A172 (cell line): ENCODE results near the gene OR2D3. TPM values are rescaled to one million over a fixed set of nuclear protein-coding genes. Genes with fewer than 3 reads are reported as not detected.
"Not testable (repeated sequence)": the region's sequence is repeated elsewhere in the genome, so short reads cannot be mapped to it uniquely, and the experiment has no call there.

Experiments
- DNase-seq: peaks from one replicate; pipeline ENCODE4 v3.0.0-alpha.2; 2015; ENCODE audit warnings: low spot score
- total RNA-seq: library from RNA; depleted of rRNA; stranded (reverse); fragments of >200 nt; shearing (Covaris generic); gene quantifications from 2 replicates; pipeline ENCODE4 v1.2.3, GENCODE V29; 2014; rRNA removed

The OR2D3 gene, protein sequence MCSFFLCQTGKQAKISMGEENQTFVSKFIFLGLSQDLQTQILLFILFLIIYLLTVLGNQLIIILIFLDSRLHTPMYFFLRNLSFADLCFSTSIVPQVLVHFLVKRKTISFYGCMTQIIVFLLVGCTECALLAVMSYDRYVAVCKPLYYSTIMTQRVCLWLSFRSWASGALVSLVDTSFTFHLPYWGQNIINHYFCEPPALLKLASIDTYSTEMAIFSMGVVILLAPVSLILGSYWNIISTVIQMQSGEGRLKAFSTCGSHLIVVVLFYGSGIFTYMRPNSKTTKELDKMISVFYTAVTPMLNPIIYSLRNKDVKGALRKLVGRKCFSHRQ
- total RNA-seq, result not detected in 2 replicates

DNA sequence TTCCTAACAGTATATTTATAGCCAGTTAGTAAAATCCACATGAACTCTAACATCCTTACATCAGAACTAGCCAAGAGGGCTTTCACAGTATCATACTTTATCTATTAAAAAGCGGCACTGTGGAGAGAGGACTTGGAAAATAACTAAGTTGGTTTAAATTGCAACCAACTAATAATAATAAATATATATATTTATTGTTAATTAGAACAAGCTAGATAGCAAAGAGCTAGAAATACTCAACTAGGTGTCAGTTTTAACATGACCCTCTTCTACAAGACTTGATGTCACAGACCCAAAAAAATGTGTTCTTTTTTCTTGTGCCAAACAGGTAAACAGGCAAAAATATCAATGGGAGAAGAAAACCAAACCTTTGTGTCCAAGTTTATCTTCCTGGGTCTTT, at the start of gene OR2D3:
TSS of gene OR2D3 (plus strand) at position 301 of the 400 bp plus-strand sequence. CDS start at position 301, 0 bp downstream.
- DNase-seq, result no peak

DNA sequence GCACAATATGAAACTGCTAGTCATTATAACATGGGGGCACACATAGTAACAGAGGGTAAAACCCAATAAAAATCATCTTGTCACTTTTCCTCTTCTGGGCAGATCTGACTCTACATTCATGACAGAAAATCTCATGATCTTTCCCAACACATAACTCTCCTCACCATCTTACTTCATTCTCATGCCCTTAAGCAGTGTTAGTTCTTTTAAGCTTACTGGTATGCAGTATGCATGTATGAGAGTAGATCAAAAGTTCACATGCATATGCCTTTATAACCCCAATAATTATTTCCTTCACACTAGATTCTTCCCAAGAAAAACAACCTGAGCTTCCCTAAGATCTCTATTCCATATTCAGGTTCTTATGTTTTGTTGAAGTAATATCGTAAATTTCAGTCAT, 49.5 kb upstream of the OR2D3 start:
- no peak for DNase-seq

DNA sequence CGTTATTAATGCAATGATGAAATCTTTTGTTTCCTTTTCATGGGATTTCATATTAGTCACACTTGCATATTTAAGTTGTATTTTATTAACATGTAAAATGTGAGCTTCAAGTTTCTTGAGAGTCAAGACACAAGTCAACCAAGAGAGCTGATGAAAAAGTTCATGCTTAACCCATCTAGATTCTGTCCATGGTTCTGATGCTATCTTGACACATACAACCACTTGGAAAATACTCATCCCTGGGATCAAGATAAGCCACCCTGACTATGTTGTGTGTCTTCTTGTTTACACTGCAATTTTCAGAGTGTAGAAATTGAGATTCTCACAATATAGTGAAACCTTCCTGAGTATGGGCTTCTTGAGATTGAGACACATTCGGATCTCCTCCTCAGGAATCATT, 45.0 kb upstream of the OR2D3 start:
- no peak for DNase-seq

DNA sequence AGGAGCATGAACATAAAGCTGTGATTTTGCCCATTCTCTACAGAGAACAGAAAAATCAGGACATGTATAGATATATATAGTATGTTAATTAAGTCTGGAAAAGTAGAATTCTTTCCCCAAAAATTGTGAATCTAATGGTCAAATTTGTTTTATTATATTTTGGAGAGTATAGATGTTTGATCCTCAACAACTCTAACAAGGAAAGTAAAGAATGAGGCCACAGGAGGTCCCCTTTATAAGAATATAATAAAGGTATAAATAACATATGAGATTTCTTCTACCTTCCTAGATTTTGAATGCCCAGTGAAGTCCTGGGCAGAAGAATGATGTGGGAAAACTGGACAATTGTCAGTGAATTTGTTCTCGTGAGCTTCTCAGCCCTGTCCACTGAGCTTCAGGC, 44.5 kb upstream of the OR2D3 start, which contains the start of gene OR10A4:
TSS of gene OR10A4 (plus strand) at position 301 of the 400 bp plus-strand sequence. CDS start at position 324, 23 bp downstream.
- no peak for DNase-seq

DNA sequence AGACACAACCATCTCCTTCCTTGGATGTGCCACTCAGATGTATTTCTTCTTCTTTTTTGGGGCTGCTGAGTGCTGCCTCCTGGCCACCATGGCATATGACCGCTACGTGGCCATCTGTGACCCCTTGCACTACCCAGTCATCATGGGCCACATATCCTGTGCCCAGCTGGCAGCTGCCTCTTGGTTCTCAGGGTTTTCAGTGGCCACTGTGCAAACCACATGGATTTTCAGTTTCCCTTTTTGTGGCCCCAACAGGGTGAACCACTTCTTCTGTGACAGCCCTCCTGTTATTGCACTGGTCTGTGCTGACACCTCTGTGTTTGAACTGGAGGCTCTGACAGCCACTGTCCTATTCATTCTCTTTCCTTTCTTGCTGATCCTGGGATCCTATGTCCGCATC, 43.9 kb upstream of the OR2D3 start:
- no peak for DNase-seq

DNA sequence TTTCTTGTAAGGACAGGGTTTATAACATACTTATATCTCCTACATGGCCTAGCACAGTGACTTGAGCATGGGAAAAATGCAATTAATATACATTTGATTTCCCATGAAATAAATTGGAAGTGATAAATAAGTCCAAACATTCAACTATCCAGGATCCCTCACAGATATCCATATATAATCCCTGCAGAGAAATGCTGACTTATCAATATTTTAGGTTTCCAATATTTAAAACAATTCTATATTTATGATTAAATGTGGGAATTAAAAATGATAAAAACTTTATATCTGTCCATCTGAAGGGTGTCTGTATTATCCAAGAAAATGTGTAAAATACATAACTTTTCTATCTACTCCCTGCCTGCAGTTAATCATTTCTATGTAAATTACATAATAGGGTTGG, 38.1 kb upstream of the OR2D3 start:
- no peak for DNase-seq

DNA sequence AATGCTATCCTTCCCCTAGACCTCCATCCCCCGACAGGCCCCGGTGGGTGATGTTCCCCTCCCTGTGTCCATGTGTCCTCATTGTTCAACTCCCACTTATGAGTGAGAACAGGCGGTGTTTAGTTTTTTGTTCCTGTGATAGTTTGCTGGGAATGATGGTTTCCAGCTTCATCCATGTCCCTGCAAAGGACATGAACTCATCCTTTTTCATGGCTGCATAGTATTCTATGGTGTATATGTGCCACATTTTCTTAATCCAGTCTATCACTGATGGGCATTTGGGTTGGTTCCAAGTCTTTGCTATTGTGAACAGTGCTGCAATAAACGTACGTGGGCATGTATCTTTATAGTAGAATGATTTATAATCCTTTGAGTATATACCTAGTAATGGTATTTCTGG, 33.1 kb upstream of the OR2D3 start:
- DNase-seq, result not testable (repeated sequence)

DNA sequence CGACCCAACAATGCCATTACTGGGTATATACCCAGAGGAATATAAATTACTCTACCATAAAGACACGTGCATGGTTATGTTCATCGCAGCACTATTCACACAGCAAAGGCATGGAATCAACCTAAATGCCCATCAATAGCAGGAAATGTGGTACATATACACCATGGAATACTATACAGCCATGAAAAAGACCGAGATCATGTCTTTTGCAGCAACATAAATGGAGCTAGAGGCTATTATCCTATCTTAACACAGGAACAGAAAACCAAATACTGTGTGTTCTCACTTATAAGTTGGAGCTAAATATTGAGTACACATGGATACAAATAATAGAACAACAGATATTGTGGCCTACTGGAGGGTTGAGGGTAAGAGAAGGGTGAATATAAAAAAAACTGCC, 32.0 kb upstream of the OR2D3 start:
- no peak for DNase-seq

DNA sequence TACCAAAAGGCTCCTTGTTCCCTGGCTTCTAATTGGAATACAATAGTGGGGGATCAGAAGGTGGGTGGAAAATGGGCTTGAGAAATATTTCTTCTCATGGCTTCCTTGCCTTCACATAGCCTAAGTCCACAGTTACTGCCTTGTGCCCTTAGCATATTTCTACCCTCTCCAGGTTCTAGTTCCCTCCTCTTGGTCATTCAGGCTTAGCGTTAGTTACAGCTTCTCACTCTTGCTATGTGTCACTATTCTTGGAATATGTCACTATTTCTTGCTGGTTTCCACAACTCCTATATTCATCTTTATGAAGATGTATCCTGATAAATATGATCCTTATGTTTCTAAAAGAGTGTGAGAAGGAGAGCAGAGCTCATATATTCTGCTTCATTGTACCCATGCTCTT, 31.0 kb upstream of the OR2D3 start:
- DNase-seq, result no peak

DNA sequence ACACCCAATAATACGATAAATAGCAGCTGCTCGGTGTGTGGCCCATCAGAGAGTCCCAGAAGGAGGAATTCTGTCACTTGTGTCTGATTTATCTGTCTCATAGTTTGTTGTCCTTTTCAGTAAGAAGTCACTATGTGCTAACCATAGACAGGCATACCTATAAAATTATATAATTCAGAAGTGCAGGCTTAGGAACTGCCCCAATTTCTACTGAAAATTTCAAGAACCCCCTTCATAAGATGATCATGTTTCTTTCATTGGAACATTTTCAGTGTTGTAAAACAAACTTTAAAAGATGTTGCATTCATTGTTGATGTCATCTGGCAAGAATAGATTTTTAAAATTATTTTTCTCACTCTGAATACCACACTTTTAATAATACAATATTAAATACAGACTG, 28.4 kb upstream of the OR2D3 start, which contains the start of gene OR2D2:
TSS of gene OR2D2 (minus strand) at position 101 of the 400 bp plus-strand sequence. CDS start at position 101, 0 bp downstream.
- DNase-seq, result no peak

DNA sequence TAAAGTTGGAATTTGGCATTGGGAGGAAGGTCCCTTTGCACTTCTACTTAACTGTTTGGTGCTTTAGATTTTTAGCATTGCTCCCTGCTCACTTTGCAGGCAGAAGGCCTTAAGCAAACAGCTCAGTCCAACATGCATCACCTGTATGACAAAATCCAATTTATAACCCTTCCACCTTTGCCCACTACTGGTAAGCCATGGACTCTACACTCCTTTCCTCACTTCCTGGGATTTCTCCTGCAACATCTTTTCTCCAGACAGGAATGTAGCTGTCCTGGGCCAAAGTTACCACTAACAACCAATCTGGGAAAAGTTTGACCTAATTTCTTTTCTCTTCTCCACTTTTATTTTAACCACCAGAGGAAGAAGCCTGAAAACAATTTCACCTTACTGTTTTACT, 26.7 kb upstream of the OR2D3 start:
- DNase-seq, result no peak

DNA sequence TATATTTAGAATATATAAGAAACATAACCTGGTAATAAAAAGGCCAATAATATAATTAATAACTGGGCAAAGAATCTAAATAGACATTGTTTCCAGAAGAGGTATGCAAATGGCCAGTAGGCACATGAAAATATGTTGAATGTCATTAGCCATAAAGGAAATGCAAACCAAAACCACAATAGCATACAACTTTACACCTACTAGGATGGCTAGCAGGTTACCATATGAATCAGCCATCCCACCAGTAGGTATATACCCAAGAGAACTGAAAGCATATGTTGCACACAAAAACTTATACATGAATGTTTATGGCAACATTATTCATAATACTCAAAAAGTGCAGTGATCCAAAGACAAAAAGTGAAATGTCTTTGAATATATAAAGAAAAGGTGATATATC, 25.8 kb upstream of the OR2D3 start:
- DNase-seq, result no peak

DNA sequence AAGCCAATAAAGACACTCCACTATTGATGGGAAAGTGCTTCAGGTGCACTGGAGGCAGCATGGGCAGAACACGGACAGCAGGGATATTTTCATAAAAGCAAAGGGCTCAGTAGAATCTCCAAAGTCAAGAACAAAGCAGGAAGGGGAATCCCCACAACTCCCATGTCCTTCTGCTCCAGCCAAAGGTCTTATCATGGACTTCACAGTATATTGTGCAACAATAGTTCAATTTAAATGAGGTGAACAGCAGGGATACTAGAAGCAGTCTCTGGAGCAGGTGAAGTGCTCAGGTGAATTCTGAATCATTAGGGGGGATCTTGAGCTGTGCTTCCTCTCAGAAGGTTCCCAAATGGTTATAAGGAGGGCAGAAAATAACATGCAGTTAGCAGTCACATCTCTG, 21.9 kb upstream of the OR2D3 start:
- no peak for DNase-seq

DNA sequence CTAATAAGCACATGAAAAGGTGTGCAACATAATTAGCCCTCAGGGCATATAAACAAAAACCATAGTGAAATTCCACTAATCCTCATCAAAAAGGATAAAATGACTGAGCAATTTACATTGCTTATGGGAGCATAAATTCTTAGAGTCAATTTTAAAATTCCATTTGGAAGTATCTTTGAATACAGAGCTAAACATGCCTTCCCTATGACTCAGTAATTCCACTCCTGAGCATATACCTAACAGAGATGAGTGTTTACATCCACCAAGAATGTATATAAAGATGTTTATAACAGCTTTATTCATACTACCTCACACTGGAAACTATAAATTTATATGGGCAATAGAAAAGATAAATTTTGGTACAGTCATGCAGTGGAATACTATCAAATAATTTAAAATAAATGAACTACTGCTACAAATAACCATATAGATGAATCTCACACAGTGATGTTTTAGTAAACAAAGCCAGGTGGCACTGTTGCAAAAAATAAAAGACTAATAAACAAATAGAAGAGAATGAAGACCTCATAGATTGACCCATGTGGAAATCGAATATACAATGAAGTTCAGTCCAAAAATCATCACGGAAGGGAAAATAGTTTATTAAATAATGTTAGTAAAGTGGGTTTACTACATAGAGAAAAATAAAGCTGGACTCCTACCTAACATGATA, 20.3 kb upstream of the OR2D3 start:
- DNase-seq, result no peak

DNA sequence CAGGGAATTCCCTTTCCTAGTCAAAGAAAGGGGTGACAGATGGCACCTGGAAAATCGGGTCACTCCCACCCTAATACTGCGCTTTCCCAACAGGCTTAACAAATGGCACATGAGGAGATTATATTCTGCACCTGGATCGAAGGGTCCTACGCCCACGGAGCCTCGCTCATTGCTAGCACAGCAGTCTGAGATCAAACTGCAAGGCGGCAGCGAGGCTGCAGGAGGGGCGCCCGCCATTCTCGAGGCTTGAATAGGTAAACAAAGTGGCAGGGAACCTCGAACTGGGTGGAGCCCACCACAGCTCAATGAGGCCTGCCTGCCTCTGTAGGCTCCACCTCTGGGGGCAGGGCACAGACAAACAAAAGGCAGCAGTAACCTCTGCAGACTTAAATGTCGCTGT, 16.0 kb upstream of the OR2D3 start:
- DNase-seq, result not testable (repeated sequence)

DNA sequence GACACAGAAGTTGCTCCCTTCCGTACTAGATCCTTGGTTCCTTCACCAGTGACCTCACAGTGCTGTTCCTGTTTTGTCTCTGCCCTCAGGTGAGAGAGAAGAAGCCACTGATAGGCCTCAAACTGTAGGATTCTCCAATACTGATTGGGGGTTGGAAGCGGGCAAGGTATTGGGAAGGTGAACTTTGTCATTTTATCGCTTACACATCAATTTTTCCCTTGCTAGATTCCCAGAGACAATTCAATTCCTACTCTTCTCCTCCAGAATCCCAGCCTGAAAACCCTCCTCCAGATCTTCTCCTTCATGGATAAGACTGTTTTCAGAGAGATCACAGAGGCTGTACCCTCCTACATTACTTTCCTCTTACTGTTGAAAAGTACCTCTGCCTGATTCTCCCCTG, 9.4 kb upstream of the OR2D3 start:
- no peak for DNase-seq

DNA sequence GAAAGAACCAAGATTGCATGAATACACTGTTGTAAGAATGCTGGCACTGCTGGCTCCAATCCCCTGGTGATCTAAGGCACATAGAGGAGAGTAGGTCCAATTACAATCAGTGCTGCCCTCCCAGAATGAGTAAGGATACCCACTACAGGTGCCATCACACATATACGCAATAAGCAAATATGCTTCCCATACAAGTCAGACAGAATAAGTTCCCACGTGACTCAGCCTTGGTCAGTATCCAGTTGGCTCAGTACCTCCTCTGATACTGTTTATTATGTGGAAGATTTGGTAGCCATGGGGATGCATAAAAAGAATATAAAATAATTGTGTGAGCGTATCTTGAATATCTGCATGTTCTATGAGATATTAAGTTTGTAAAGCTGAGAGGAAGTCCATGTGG, 8.9 kb upstream of the OR2D3 start:
- no peak for DNase-seq

DNA sequence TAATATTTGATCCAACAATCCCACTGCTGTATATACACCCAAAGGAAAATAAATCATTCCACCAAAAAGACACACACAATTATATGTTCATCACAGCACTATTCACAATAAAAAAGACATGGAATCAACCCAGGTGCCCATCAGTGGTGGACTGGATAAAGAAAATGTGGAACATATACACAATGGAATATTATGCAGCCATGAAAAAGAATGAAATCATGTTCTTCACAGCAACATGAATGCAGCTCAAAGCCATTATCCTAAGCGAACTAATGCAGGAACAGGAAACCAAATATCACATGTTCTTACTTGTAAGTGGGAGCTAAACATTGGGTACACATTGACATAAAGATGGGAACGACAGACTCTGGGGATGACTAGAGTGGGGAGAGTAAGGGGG, 1.1 kb upstream of the OR2D3 start:
- DNase-seq, result no peak

DNA sequence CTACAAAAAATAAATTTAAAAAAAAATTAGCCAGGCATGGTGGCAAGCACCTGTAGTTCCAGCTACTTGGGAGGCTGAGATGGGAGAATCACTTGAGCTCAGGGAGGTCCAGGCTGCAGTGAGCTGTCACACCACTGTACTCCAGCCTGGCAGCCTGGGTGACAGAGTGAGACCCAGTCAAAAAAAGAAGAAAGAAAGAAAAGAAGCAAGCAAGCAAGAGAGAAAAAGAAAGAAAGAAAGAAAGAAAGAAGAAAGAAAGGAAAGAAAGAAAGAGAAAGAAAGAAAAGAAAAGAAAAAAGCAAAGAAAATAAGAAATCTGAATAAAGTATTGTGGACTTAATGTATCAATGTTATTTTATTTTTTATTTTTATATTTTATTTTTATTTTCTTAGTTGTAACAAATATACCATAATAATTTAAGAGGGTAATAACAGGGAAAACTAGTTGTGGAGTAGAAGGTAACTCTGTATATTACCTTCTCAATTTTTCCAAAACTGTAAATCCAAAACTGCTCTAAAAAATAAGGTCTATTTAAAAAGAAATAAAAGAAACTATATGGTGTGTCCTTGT, 4.3 kb downstream of the OR2D3 start:
- DNase-seq, result no peak

DNA sequence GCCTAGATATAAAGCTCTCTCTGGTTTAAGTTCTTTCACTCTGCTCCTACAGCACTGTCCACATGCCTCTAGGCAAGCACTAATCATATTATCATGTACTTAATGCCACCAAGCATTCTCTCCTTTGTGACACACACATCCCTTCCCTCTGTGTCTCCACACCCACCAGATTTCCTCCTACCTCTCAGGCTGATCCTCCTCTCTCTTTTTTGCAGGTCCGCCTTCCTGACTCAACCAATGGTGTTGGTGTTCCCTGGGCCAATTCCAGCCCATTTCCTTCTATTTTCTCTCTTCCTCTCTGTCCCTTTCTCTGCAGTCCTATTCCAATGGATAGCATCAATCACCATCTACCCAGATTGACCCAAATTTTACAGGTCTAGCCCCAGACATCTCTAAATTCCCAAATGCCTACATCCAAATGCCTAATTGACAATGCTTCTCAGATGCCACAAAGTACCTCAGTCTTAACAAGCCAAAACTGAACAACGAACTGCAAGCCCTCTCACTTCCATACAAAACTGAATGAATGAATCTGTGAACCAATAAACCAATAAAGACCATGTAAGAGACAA, 4.9 kb downstream of the OR2D3 start:
- DNase-seq, result no peak

DNA sequence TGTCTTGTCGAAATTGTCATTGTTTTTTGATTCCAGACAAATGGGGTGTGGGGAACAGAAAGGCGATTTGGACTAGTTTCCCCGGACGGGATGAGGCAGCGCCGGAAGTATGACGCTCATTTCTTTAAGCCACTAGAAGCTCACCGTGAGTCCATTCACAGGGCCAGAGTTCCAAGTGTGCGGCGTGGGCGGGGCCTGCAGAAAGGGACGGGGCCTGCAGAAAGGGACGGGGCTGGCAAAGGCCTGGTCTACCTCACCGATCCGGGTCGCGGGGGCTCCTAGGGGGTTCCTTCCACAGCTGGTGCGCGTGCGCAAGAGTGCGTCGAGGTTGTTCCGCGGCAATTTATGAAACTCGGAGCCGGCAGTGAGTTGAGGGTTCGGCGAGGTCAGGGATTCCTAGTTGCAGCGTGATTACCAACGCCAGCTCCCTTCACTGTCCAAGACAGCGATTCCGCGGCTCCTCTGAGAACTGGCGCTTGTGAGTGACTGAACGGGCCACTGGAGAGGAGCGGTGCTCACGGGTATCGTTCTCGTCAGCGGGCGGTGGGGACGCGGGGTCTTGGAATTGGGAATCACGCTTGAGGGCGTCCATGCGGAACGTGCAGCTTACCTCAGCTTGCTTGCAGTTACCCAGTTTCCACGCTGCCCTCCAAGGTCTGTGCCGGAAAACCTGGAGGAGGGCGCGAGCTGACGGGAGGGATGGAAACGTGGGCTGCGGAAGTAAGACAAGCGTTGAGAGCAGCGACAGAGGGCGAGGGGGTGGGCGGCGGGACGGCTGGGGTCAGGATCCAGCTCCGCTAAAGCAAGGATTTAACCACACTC, 5.6 kb downstream of the OR2D3 start, which contains the start of gene ZNF215:
TSS of gene ZNF215 (plus strand) at position 219 of the 822 bp plus-strand sequence. CDS start 5,847 bp downstream, outside the sequence.
- DNase-seq, result no peak
